Neural cell (in vitro differentiated cells): ENCODE data around the gene BLOC1S4. TPM values are rescaled to one million over a fixed set of nuclear protein-coding genes. Genes with fewer than 3 reads are reported as not detected.
"Not testable (repeated sequence)": the region's sequence is repeated elsewhere in the genome, so short reads cannot be mapped to it uniquely, and the experiment has no call there.

ENCODE experiments used
- H2AFZ ChIP-seq: fragments of 200-600, 300-800 bp; sonication (generic), shearing (Covaris generic); 2 replicates; pipeline ENCODE4 v1.6.0; 2014; ENCODE audit warnings: low read depth, mild to moderate bottlenecking, antibody characterized with exemption, low read length, moderate library complexity
- H3F3A ChIP-seq: fragments of 200-600 bp; shearing (Covaris generic); 2 replicates; pipeline ENCODE4 v1.6.1; 2016; ENCODE audit warnings: mild to moderate bottlenecking, moderate library complexity, mixed read lengths, antibody characterized with exemption, low read length; ENCODE audit not compliant: insufficient read depth, poor library complexity, severe bottlenecking
- H3K27ac ChIP-seq: fragments of 200-600, 300-800 bp; sonication (generic), shearing (Covaris generic); 2 replicates; pipeline ENCODE4 v1.5.1; 2014; ENCODE audit warnings: mild to moderate bottlenecking, low read length, moderate library complexity
- H3K27me3 ChIP-seq: fragments of 300-800, 200-600 bp; sonication (generic), shearing (Covaris generic); 2 replicates; pipeline ENCODE4 v1.6.0; 2014; ENCODE audit warnings: mild to moderate bottlenecking, low read depth, low read length, moderate library complexity; ENCODE audit not compliant: insufficient read depth
- H3K36me3 ChIP-seq: fragments of 300-800, 200-600 bp; sonication (generic), shearing (Covaris generic); 2 replicates; pipeline ENCODE4 v1.5.1; 2014; ENCODE audit warnings: mild to moderate bottlenecking, antibody characterized with exemption, low read length, moderate library complexity; ENCODE audit not compliant: insufficient read depth
- H3K4me2 ChIP-seq: fragments of 300-800, 200-600 bp; sonication (generic), shearing (Covaris generic); 2 replicates; pipeline ENCODE4 v1.6.0; 2014; ENCODE audit warnings: mild to moderate bottlenecking, low read length
- H3K4me3 ChIP-seq: fragments of 300-800, 200-600 bp; sonication (generic), shearing (Covaris generic); 2 replicates; pipeline ENCODE4 v1.5.1; 2014; ENCODE audit warnings: mild to moderate bottlenecking, low read length, moderate library complexity
- H3K79me2 ChIP-seq: fragments of 200-600 bp; shearing (Covaris generic); replicated peaks from 2 replicates; pipeline ENCODE4 v1.6.0; 2014; ENCODE audit warnings: mild to moderate bottlenecking, low read length, moderate library complexity; ENCODE audit not compliant: insufficient read depth
- H3K9ac ChIP-seq: fragments of 300-800, 200-600 bp; sonication (generic), shearing (Covaris generic); 2 replicates; pipeline ENCODE4 v1.6.1; 2016; ENCODE audit warnings: mild to moderate bottlenecking, low read length, mixed read lengths
- H3K9me2 ChIP-seq: fragments of 200-600 bp; shearing (Covaris generic); 2 replicates; pipeline ENCODE4 v1.6.1; 2016; ENCODE audit warnings: mild to moderate bottlenecking, low read length, mixed read lengths; ENCODE audit not compliant: insufficient read depth
- H3K9me3 ChIP-seq: fragments of 200-600, 300-800 bp; sonication (generic), shearing (Covaris generic); 2 replicates; pipeline ENCODE4 v1.6.1; 2016; ENCODE audit warnings: mild to moderate bottlenecking, mixed run types, low read length, moderate library complexity, mixed read lengths
- H4K20me1 ChIP-seq: fragments of 200-600 bp; shearing (Covaris generic); 2 replicates; pipeline ENCODE4 v1.6.1; 2016; ENCODE audit warnings: mild to moderate bottlenecking, mixed run types; ENCODE audit not compliant: insufficient read depth
- EP300 ChIP-seq: fragments of 450-650 bp; conservative IDR thresholded peaks from 2 replicates; pipeline ENCODE4 v1.6.1; 2014; ENCODE audit warnings: antibody characterized with exemption, mild to moderate bottlenecking, moderate library complexity; ENCODE audit not compliant: poor library complexity, severe bottlenecking
- EZH2 ChIP-seq: fragments of 200-600, 300-800 bp; shearing (Covaris generic), sonication (generic); IDR thresholded peaks from 2 replicates; pipeline ENCODE4 v1.6.1; 2014; ENCODE audit warnings: antibody characterized with exemption, low read length, borderline replicate concordance, mild to moderate bottlenecking; ENCODE audit not compliant: insufficient read depth, poor library complexity, severe bottlenecking
- POLR2AphosphoS5 ChIP-seq: IDR thresholded peaks from 2 replicates; pipeline ENCODE4 v1.6.1; 2012
- RAD21 ChIP-seq: fragments of 450-650 bp; conservative IDR thresholded peaks from 2 replicates; pipeline ENCODE4 v1.6.1; 2014; ENCODE audit warnings: antibody characterized with exemption, mild to moderate bottlenecking, moderate library complexity
- REST ChIP-seq: IDR thresholded peaks from 2 replicates; pipeline ENCODE4 v1.6.1; 2012; ENCODE audit warnings: borderline replicate concordance
- SMC3 ChIP-seq: fragments of 450-650 bp; conservative IDR thresholded peaks from 2 replicates; pipeline ENCODE4 v1.6.1; 2014; ENCODE audit warnings: antibody characterized with exemption, mild to moderate bottlenecking, moderate library complexity; ENCODE audit not compliant: poor library complexity
- TAF1 ChIP-seq: IDR thresholded peaks from 2 replicates; pipeline ENCODE4 v1.6.1; 2012; ENCODE audit warnings: low read depth
- polyA plus RNA-seq: library from polyadenylated mRNA; depleted of rRNA; stranded (reverse); fragments of >200 nt; gene quantifications from 2 replicates; pipeline ENCODE4 v1.2.3, GENCODE V29; 2014

BLOC1S4 gene
- polyA plus RNA-seq, 1 donor from 2014 or later: 21.2 TPM

- H3K79me2 ChIP-seq: no peaks in the 10 kb centered on the region
- no peaks in the 10 kb centered on the region for H4K20me1 ChIP-seq
- H2AFZ ChIP-seq: no peak overlapping the region
- no peak overlapping the region for H3K27ac ChIP-seq
- no peaks in the 10 kb centered on the region for H3K27me3 ChIP-seq
- H3K9me2 ChIP-seq: no peaks in the 10 kb centered on the region
- H3K9me3 ChIP-seq: no peaks in the 10 kb centered on the region
- TF ChIP-seq RAD21: no peak
- no peak for TF ChIP-seq POLR2AphosphoS5
- TF ChIP-seq EZH2: no peak
- no peak for TF ChIP-seq REST
- no peak overlapping the region for H3K4me2 ChIP-seq
- H3F3A ChIP-seq: no peaks in the 10 kb centered on the region
- H3K36me3 ChIP-seq: no peaks in the 10 kb centered on the region
- no peak overlapping the region for H3K9ac ChIP-seq
- no peak overlapping the region for H3K4me3 ChIP-seq
Observed at GRCh38 chr4:6724421-6725111, 8.6 kb downstream of the BLOC1S4 start.

GRCh38 chr4:6725427-6725961 is 9.5 kb downstream of the BLOC1S4 start:
- H3K9ac ChIP-seq, H4K20me1 ChIP-seq, H3K9me3 ChIP-seq, H3F3A ChIP-seq, H3K4me3 ChIP-seq, H3K4me2 ChIP-seq, H3K79me2 ChIP-seq, H3K9me2 ChIP-seq, H3K27ac ChIP-seq, H2AFZ ChIP-seq, H3K36me3 ChIP-seq, H3K27me3 ChIP-seq: not testable (repeated sequence)

GRCh38 chr4:6727081-6727942 is 11.3 kb downstream of the BLOC1S4 start:
- Histone ChIP-seq H3K4me2 (no peak overlapping the region), H3K9ac (no peak overlapping the region), H3K9me3 (no peaks in the 10 kb centered on the region), H4K20me1 (no peaks in the 10 kb centered on the region), H3K36me3 (no peaks in the 10 kb centered on the region), H3K79me2 (no peaks in the 10 kb centered on the region), H3F3A (no peaks in the 10 kb centered on the region), H3K9me2 (no peaks in the 10 kb centered on the region), H3K27me3 (no peaks in the 10 kb centered on the region), H2AFZ (no peak overlapping the region), H3K4me3 (no peak overlapping the region), H3K27ac (no peak overlapping the region)
- TF ChIP-seq POLR2AphosphoS5 (no peak), EZH2 (no peak), EP300 (no peak), SMC3 (no peak), TAF1 (no peak), REST (no peak)
